SU-DHL-6 (cell line): ENCODE results near the gene GTF2H2C.

ENCODE experiments used
- EZH2phosphoT487 ChIP-seq: fragments of 200-600 bp; sonication (generic), shearing (Covaris generic); conservative IDR thresholded peaks from 2 replicates; pipeline ENCODE4 v1.6.1; 2018; ENCODE audit warnings: mild to moderate bottlenecking, antibody characterized with exemption, low read length, moderate library complexity, mixed read lengths
- TF ChIP-seq, protein P1 (sequence below): fragments of 200-600 bp; sonication (generic); IDR thresholded peaks from one replicate; pipeline ENCODE4 v1.5.1; 2017; ENCODE audit warnings: antibody characterized with exemption, mild to moderate bottlenecking, low read length, moderate library complexity; ENCODE audit not compliant: insufficient read depth, poor library complexity, severe bottlenecking

DNA sequence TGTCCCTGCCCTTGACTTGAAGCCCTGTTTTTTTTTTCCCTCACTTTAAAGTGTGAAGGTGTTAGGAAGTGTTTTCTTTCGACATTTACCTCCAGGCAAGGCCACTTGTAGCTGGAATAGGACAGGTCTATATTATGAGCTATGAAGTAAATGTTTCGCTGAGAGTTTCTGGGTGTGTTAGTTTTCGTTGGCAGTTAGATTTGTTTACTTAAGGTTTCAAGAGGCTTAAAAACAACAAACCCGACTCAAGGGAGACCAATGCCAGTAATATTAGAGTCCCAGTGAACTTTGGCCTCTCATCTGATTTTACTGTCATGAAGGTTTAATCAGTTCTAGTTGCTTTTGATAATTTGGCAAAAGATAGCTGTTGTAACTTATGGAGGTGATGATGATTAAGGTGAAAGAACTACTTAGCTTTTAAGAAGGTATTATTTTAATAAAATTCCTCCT lies 42.2 kb upstream of the GTF2H2C start:
- no peak for TF ChIP-seq EZH2phosphoT487
- TF ChIP-seq, protein P1, sequence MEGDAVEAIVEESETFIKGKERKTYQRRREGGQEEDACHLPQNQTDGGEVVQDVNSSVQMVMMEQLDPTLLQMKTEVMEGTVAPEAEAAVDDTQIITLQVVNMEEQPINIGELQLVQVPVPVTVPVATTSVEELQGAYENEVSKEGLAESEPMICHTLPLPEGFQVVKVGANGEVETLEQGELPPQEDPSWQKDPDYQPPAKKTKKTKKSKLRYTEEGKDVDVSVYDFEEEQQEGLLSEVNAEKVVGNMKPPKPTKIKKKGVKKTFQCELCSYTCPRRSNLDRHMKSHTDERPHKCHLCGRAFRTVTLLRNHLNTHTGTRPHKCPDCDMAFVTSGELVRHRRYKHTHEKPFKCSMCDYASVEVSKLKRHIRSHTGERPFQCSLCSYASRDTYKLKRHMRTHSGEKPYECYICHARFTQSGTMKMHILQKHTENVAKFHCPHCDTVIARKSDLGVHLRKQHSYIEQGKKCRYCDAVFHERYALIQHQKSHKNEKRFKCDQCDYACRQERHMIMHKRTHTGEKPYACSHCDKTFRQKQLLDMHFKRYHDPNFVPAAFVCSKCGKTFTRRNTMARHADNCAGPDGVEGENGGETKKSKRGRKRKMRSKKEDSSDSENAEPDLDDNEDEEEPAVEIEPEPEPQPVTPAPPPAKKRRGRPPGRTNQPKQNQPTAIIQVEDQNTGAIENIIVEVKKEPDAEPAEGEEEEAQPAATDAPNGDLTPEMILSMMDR, result no peak
